Measurements from ENCODE around the gene SYNGR3. TPM values are rescaled to one million over a fixed set of nuclear protein-coding genes. Genes with fewer than 3 reads are reported as not detected.

SYNGR3 gene
- total RNA-seq, 1 experiment from 2014 or later, result 3.6 TPM

DNA sequence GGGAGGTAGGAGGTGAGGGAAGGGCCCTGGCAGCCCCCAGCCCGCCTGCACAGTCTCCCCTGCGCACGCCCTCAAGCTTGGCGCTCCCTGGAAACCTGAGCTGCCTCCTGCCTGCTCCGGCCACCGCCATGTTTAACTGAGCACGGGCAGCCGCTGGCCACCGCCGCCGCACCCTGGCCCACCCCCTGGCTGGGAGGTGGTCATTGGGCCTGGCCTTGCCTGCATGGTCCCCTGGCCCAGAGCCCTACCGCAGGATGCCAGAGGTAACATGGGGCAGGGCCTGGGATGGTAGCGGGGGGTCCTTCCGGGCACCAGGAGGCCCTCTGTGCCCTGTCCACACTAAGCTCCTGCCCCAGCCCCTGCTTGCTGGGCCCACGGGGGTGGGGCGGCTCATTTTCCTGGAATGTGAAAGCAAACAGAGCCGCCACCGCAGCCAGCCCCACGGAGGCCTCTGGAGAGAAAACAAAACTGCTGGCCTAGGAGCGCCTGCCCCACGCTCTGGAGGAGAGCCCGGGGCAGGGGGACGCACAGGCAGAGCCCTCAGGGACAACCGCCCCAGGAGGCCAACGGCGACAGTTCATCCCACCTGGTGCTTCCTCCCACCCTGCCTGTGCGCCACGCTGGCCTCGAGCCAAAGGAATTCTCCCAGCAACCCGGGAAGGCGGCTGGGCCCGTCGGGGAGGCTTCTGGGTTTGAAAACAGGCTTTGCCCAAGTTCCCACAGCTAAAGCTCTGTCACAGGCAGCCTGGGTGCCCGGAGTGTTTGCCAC, 45.8 kb downstream of the SYNGR3 start:
- no peak overlapping the region for H3K27ac Mint-ChIP-seq (ENCODE audit: unreplicated experiment)
- DNase-seq, result no peak
- BruUV-seq (replicated peaks), result no TSS peak
- intact Hi-C loops (cut with micrococcal nuclease; ENCODE audit: unreplicated experiment), result no loop called here
- peaks cover 4% of the 10 kb centered on the region for H3K4me1 Mint-ChIP-seq (ENCODE audit: low read depth, unreplicated experiment)
- no peaks in the 10 kb centered on the region for H3K27me3 Mint-ChIP-seq (ENCODE audit: unreplicated experiment)
- no peak overlapping the region for H3K4me3 Mint-ChIP-seq (ENCODE audit: low read depth, unreplicated experiment)
- H3K9me3 Mint-ChIP-seq (ENCODE audit: low read depth, unreplicated experiment), result no peaks in the 10 kb centered on the region
- H3K36me3 Mint-ChIP-seq (ENCODE audit: insufficient read depth, unreplicated experiment), result peaks cover 28% of the 10 kb centered on the region
- TF ChIP-seq CTCF (IDR thresholded peaks at IDR 0.05; ENCODE audit: unreplicated experiment), result no peak
- CTCF ChIA-PET, result interaction anchor here (0.6 kb wide), 1 partner anchor 107 kb away, joined by 6 read pairs; no protein-coding TSS in a partner anchor

DNA sequence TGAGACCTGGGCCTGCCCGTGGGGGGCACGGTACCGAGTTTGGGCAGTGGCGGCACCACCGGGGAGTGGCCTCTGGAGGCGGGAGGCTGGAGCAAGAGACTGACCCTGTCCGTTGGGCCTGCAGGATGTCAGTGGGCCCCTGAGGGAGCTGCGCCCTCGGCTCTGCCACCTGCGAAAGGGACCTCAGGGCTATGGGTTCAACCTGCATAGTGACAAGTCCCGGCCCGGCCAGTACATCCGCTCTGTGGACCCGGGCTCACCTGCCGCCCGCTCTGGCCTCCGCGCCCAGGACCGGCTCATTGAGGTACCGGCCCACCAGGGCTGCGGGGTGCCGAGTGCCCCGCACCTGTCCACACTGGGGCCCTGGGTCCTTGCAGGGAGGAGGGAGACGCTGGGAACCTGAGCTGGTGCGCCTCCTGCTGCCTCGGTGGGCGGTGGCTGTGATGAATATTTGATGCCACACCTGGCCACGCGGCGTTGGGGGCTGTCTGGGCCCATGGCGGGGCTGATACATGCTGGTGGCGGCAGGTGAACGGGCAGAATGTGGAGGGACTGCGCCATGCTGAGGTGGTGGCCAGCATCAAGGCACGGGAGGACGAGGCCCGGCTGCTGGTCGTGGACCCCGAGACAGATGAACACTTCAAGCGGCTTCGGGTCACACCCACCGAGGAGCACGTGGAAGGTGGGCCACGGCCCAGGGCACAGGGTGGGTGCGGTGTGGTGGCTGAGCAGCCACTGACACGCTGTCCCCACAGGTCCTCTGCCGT, 46.6 kb downstream of the SYNGR3 start:
- TF ChIP-seq CTCF (IDR thresholded peaks at IDR 0.05; ENCODE audit: unreplicated experiment), result no peak
- Mint-ChIP-seq H3K27ac (ENCODE audit: unreplicated experiment) (no peak overlapping the region), H3K4me3 (ENCODE audit: low read depth, unreplicated experiment) (no peak overlapping the region), H3K36me3 (ENCODE audit: insufficient read depth, unreplicated experiment) (peaks cover 33% of the 10 kb centered on the region), H3K4me1 (ENCODE audit: low read depth, unreplicated experiment) (peaks cover 12% of the 10 kb centered on the region), H3K27me3 (ENCODE audit: unreplicated experiment) (no peaks in the 10 kb centered on the region), H3K9me3 (ENCODE audit: low read depth, unreplicated experiment) (no peaks in the 10 kb centered on the region)
- DNase-seq, result no peak
- CTCF ChIA-PET, result interaction anchor here (0.6 kb wide), 1 partner anchor 108 kb away, joined by 6 read pairs; no protein-coding TSS in a partner anchor
- no TSS peak for BruUV-seq (replicated peaks)
- intact Hi-C loops (cut with micrococcal nuclease; ENCODE audit: unreplicated experiment), result no loop called here

GRCh38 chr16:2037115-2037514, 47.3 kb downstream of the SYNGR3 start:
- TF ChIP-seq CTCF (IDR thresholded peaks at IDR 0.05; ENCODE audit: unreplicated experiment), result no peak
- Mint-ChIP-seq H3K27me3 (ENCODE audit: unreplicated experiment) (no peaks in the 10 kb centered on the region), H3K4me3 (ENCODE audit: low read depth, unreplicated experiment) (no peak overlapping the region), H3K27ac (ENCODE audit: unreplicated experiment) (no peak overlapping the region), H3K4me1 (ENCODE audit: low read depth, unreplicated experiment) (peaks cover 15% of the 10 kb centered on the region), H3K9me3 (ENCODE audit: low read depth, unreplicated experiment) (no peaks in the 10 kb centered on the region), H3K36me3 (ENCODE audit: insufficient read depth, unreplicated experiment) (peaks cover 35% of the 10 kb centered on the region)
- BruUV-seq (replicated peaks), result no TSS peak
- DNase-seq, result no peak
- CTCF ChIA-PET, result no interaction called here
- intact Hi-C loops (cut with micrococcal nuclease; ENCODE audit: unreplicated experiment), result no loop called here

- H3K36me3 Mint-ChIP-seq (ENCODE audit: insufficient read depth, unreplicated experiment), result peaks cover 36% of the 10 kb centered on the region
- no TSS peak for BruUV-seq (replicated peaks)
- peaks cover 15% of the 10 kb centered on the region for H3K4me1 Mint-ChIP-seq (ENCODE audit: low read depth, unreplicated experiment)
- DNase-seq, result no peak
- no peaks in the 10 kb centered on the region for H3K27me3 Mint-ChIP-seq (ENCODE audit: unreplicated experiment)
- TF ChIP-seq CTCF (IDR thresholded peaks at IDR 0.05; ENCODE audit: unreplicated experiment), result no peak
- CTCF ChIA-PET, result no interaction called here
- H3K27ac Mint-ChIP-seq (ENCODE audit: unreplicated experiment), result no peak overlapping the region
- H3K4me3 Mint-ChIP-seq (ENCODE audit: low read depth, unreplicated experiment), result no peak overlapping the region
- intact Hi-C loops (cut with micrococcal nuclease; ENCODE audit: unreplicated experiment), result no loop called here
- H3K9me3 Mint-ChIP-seq (ENCODE audit: low read depth, unreplicated experiment), result no peaks in the 10 kb centered on the region
Observed at GRCh38 chr16:2037647-2038381, 48.0 kb downstream of the SYNGR3 start.
